Aorta (tissue), 5 donors: ENCODE results near the gene ZNF786. TPM values are rescaled to one million over a fixed set of nuclear protein-coding genes. Genes with fewer than 3 reads are reported as not detected.

ENCODE experiments used
- ATAC-seq: fragments of 200-7000 bp; cut with Tn5 transposase; one replicate; pipeline ENCODE4 v1.9.1; 2022; ENCODE audit warnings: moderate library complexity; ENCODE audit not compliant: low FRiP score
- DNase-seq, 2 donors: peaks; one replicate each; pipeline ENCODE4 v3.0.0-alpha.2; 2020
- H3K27ac ChIP-seq, 2 donors: one replicate each; pipeline ENCODE4 v1.5.1; 2013; ENCODE audit warnings: low read length in 2 of 2, mild to moderate bottlenecking in 2 of 2, moderate library complexity in 2 of 2, control low read depth in 1 of 2, inconsistent platforms in 1 of 2, low read depth in 1 of 2
- H3K27me3 ChIP-seq, 2 donors: one replicate each; pipeline ENCODE4 v1.6.1; 2013; ENCODE audit warnings: control low read depth in 1 of 2, low read length in 1 of 2, mild to moderate bottlenecking in 1 of 2, moderate library complexity in 1 of 2; ENCODE audit not compliant: insufficient read depth in 2 of 2, control insufficient read depth in 1 of 2
- H3K36me3 ChIP-seq, 2 donors: one replicate each; pipeline ENCODE4 v1.6.1; 2013; ENCODE audit warnings: control low read depth in 1 of 2, low read length in 1 of 2, mild to moderate bottlenecking in 1 of 2; ENCODE audit not compliant: insufficient read depth in 2 of 2, control insufficient read depth in 1 of 2
- H3K4me1 ChIP-seq, 2 donors: one replicate each; pipeline ENCODE4 v1.6.1; 2013; ENCODE audit warnings: low read length in 2 of 2, control low read depth in 1 of 2, mild to moderate bottlenecking in 1 of 2, moderate library complexity in 1 of 2; ENCODE audit not compliant: insufficient read depth in 2 of 2, control insufficient read depth in 1 of 2
- H3K4me3 ChIP-seq, 2 donors: one replicate each; pipeline ENCODE4 v1.5.1; 2013; ENCODE audit warnings: low read length in 2 of 2, control low read depth in 1 of 2, mild to moderate bottlenecking in 1 of 2
- H3K9me3 ChIP-seq: one replicate; pipeline ENCODE4 v1.6.1; 2013; ENCODE audit warnings: mild to moderate bottlenecking, low read length; ENCODE audit not compliant: control insufficient read depth
- WGBS, 2 donors: extraction: QIAGEN DNeasy Blood & Tissue Kit; methylation state at CpG; one replicate each; pipeline ENCODE4 v1.1.7; 2013; 5-methylcytosine and 5-hydroxymethylcytosine counted together
- intact Hi-C, 2 donors: fragments of 100-400 bp; cut with DNase I; formaldehyde crosslinking; loops; one replicate each; pipeline versions ENCODE4 v1.14.2 to v1.15.0; 2022
- long read RNA-seq, 2 donors: library from polyadenylated mRNA; unstranded; transcript quantifications; one replicate each; pipeline ENCODE4 v2.0.0, GENCODE V29; 2020 to 2021
- polyA plus RNA-seq, 2 donors: library from polyadenylated mRNA; stranded (reverse); fragments of 200-250 nt; gene quantifications; one replicate each; pipeline ENCODE4 v1.2.3, GENCODE V29; 2013
- total RNA-seq, 2 donors: library from RNA; stranded (reverse); fragmentation: NEBNext Ultra II Directional; extraction: Animal tissue kit (Norgen Biotek cat#: 25700); gene quantifications; one replicate each; pipeline ENCODE4 v1.2.1, GENCODE V29; 2021
- donor health status: healthy with polysubstance abuse.
- donor health status: Bipolar disorder and iron deficiency.
- donor health status: DM: no; HTN: no; CAD: no.
- donor health status: DM: no; HTN: no; CAD: no.
- donor health status: DM: yes; HTN: yes; CAD: no.

ZNF786 gene
- 1 to 10 TPM; 4.3 to 6.4 TPM for total RNA-seq
- 1 to 10 TPM in 1 of 2 donors, under 1 TPM in 1; 0.63 to 3.4 TPM for polyA plus RNA-seq
- long read RNA-seq, donor 1, transcript ZNF786-202 (4 exons, 2,874 nt): minor isoform, 5 of 24 reads
- long read RNA-seq, donor 1, transcript ZNF786-201 (3 exons, 3,144 nt): major isoform, 7 of 24 reads
- long read RNA-seq, donor 1, partial matches to known transcripts: 4 of 24 reads
- long read RNA-seq, donor 1, other reads (novel, unspliced or antisense): 8 of 24 reads
- long read RNA-seq, donor 2, partial matches to known transcripts: 0 of 5 reads
- long read RNA-seq, donor 2, other reads (novel, unspliced or antisense): 0 of 5 reads

- Histone ChIP-seq H3K9me3 (no peaks in the 10 kb centered on the region), H3K27ac (peak within 1 kb of the TSS; percentile 74 to 94), H3K4me1 (no peaks in the 10 kb centered on the region), H3K27me3 (no peaks in the 10 kb centered on the region), H3K4me3 (peak within 1 kb of the TSS; percentile 43 to 52), H3K36me3 (no peaks in the 10 kb centered on the region)
- peak; percentile 93 to 96 for DNase-seq
- peak; percentile 100 for ATAC-seq
- 0 to 1% methylated on average over 73 to 77 of the region's 77 CpGs for WGBS, 2 donors
- intact Hi-C loops: loop anchor here (1.0 to 5.0 kb wide), 5 partner anchors 25 to 85 kb away; partner anchors contain the start of genes PDIA4 (in 1 of the 2) and ZNF425 (in 1 of the 2)
These were observed at the start of gene ZNF786 for GRCh38 chr7:149090397-149091195. TSS of gene ZNF786 (minus strand) at chr7:149090718. CDS start at chr7:149090640, 78 bp downstream.

DNA sequence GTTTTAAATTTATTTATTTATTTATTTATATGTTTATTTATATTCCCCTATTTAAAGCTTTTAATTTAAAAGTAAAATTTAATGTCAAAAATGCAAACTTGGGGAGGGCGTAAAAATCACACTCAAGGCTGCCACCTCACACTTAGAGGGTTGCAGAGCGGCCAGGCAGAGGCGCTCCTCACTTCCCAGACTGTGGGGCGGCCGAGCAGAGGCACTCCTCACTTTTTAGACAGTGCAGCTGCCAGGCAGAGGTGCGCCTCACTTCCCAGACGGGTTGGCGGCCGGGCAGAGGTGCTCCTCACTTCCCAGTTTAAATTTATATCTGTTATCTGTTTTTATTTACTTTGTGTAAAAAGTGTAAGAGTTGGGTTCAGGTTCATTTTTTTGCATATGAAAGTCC, 45.6 kb upstream of the ZNF786 start:
- H3K27ac ChIP-seq: no peak overlapping the region
- DNase-seq (no peak), ATAC-seq (no peak)
- H3K4me1 ChIP-seq: no peaks in the 10 kb centered on the region
- 95% methylated on average over 9 of the region's 9 CpGs for WGBS, 2 donors
- intact Hi-C loops: no loop called here
- H3K4me3 ChIP-seq: no peak overlapping the region
- H3K9me3 ChIP-seq: no peaks in the 10 kb centered on the region
- H3K36me3 ChIP-seq: no peaks in the 10 kb centered on the region
- H3K27me3 ChIP-seq: no peaks in the 10 kb centered on the region

- ATAC-seq (no peak), DNase-seq (no peak)
- H3K27ac ChIP-seq: no peak overlapping the region
- WGBS, 2 donors: 95 to 96% methylated on average over 2 of the region's 2 CpGs
- no peak overlapping the region for H3K4me3 ChIP-seq
- no peaks in the 10 kb centered on the region for H3K27me3 ChIP-seq
- H3K9me3 ChIP-seq: no peaks in the 10 kb centered on the region
- H3K4me1 ChIP-seq: no peaks in the 10 kb centered on the region
- intact Hi-C loops: no loop called here
- no peaks in the 10 kb centered on the region for H3K36me3 ChIP-seq
These were observed 42.7 kb upstream of the ZNF786 start for GRCh38 chr7:149133028-149133710.

GRCh38 chr7:149130572-149131198, 40.2 kb upstream of the ZNF786 start:
- Histone ChIP-seq H3K27ac (no peak overlapping the region), H3K36me3 (no peaks in the 10 kb centered on the region), H3K9me3 (no peaks in the 10 kb centered on the region), H3K4me3 (no peak overlapping the region), H3K27me3 (no peaks in the 10 kb centered on the region), H3K4me1 (no peaks in the 10 kb centered on the region)
- ATAC-seq (no peak), DNase-seq (no peak)
- intact Hi-C loops: no loop called here
- 91 to 92% methylated on average over 5 of the region's 5 CpGs for WGBS, 2 donors

GRCh38 chr7:149126662-149127266, 36.2 kb upstream of the ZNF786 start:
- Histone ChIP-seq H3K9me3 (no peaks in the 10 kb centered on the region), H3K27ac (peak overlapping the region; percentile 62 to 70)
- intact Hi-C loops: loop anchor here in 1 of 2 donors (1.0 kb wide), 3 partner anchors 21 to 98 kb away; partner anchors contain the start of genes PDIA4 and ZNF398

GRCh38 chr7:149125863-149126661, 35.5 kb upstream of the ZNF786 start, which contains the start of gene ZNF425:
TSS of gene ZNF425 (minus strand) at chr7:149126324. CDS start at chr7:149126213, 111 bp downstream.
- no peaks in the 10 kb centered on the region for H3K27me3 ChIP-seq
- ATAC-seq (peak; percentile 99), DNase-seq (peak; percentile 95 to 98)
- no peaks in the 10 kb centered on the region for H3K36me3 ChIP-seq
- H3K27ac ChIP-seq: peak within 1 kb of the TSS; percentile 62 to 70
- intact Hi-C loops: loop anchor here in 1 of 2 donors (1.0 kb wide), 2 partner anchors 35 to 98 kb away; partner anchors contain the start of gene PDIA4
- WGBS, 2 donors: 1% methylated on average over 71 to 72 of the region's 72 CpGs
- peak within 1 kb of the TSS; percentile 71 to 74 for H3K4me3 ChIP-seq
- H3K9me3 ChIP-seq: no peaks in the 10 kb centered on the region
- no peaks in the 10 kb centered on the region for H3K4me1 ChIP-seq

More at GRCh38 chr7:149126662-149127266, 36.2 kb upstream of the ZNF786 start:
- ATAC-seq (peak; percentile 80), DNase-seq (peak; percentile 75 to 86)
- H3K27me3 ChIP-seq: no peaks in the 10 kb centered on the region
- 1% methylated on average over 30 to 48 of the region's 48 CpGs for WGBS, 2 donors
- no peaks in the 10 kb centered on the region for H3K4me1 ChIP-seq
- no peaks in the 10 kb centered on the region for H3K36me3 ChIP-seq
- peak overlapping the region; percentile 31 to 74 for H3K4me3 ChIP-seq

DNA sequence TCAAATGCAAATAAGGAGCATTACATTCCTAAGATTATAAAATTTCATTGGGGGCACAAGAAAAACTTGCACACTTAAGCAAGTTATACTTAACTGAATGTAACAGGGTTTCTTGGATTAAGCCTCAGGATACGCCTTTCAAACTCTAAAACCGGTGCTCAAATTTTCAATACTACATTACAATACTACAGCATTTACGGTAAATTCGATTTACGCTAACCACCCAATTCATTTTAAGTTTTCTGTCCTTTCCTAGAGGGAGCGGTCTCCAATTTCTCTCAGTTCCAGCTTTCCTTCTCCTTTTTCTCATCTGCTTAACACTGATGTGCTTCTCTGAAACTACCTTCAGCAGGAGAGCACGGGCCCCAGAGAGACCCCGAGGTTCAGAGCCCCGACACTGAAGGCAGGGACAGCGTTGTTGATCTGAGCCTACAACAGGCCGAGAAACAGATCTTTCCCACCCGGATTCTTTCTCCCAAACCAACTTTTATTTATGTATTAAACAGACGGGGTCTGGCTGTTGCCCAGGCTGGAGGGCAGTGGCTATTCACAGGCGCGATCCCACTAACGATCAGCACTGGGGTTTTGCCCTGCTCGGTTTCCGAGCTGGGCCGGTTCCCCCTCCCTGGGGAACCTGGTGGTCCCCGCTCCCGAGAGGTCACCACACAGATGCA, 34.8 kb upstream of the ZNF786 start:
- DNase-seq (no peak), ATAC-seq (no peak)
- H3K36me3 ChIP-seq: no peaks in the 10 kb centered on the region
- H3K27ac ChIP-seq: peak overlapping the region in 1 of 2 donors; percentile 57
- intact Hi-C loops: no loop called here
- no peaks in the 10 kb centered on the region for H3K4me1 ChIP-seq
- H3K4me3 ChIP-seq: peak overlapping the region; percentile 71 to 74
- no peaks in the 10 kb centered on the region for H3K27me3 ChIP-seq
- H3K9me3 ChIP-seq: no peaks in the 10 kb centered on the region
- 2% methylated on average over 21 of the region's 21 CpGs for WGBS, 2 donors
